ENCODE measurements around the gene CSMD2. TPM values are rescaled to one million over a fixed set of nuclear protein-coding genes. Genes with fewer than 3 reads are reported as not detected.

The CSMD2 gene
- total RNA-seq, 2 experiments from 2014 or later, result not detected

DNA sequence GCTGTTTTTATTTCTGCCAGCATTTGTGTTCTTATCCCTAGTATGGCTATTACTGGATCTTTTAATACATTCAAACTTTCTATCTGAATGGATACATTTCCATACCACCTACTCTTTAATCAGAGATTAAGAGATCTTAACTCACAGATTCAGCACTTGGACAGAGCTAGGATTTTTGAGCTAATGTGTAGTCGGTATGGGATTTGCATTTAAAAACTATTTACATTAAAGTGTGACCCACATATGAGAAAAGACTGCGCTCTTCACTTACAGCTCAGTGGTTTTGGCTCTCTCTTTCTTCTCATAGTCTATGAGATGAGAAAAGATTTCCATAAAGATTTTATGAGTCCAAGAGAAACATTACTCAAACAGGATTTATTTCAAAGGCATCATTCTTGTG is 284.7 kb downstream of the CSMD2 start:
- intact Hi-C loops (cut with micrococcal nuclease), result no loop called here
- Mint-ChIP-seq H3K36me3 (ENCODE audit: low read depth) (no peaks in the 10 kb centered on the region), H3K27me3 (ENCODE audit: low read depth) (peaks cover 41% of the 10 kb centered on the region), H3K4me3 (no peak overlapping the region), H3K4me1 (ENCODE audit: low read depth) (no peaks in the 10 kb centered on the region), H3K27ac (no peak overlapping the region), H3K9me3 (no peaks in the 10 kb centered on the region)
- CTCF ChIA-PET, result no interaction called here
- no peak for DNase-seq

DNA sequence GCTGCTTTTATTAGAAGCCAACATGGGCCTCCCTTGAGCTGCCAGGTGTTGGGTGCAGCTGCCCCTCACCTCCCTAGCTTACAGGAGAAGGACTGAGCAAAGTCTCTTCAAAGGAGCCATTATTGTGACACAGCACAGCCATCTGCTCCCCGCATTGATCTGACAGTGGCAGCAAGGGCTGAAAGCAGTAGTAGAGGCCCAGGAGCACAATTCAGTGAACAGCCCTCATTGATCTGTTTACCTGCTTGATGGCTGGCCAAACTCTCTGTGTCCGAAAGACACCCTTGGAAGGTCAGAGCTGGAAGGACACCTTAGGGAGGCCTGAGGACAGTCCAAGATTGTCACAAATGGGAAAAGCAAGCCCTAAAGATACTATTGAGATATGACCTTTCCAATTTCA is 286.6 kb downstream of the CSMD2 start:
- Mint-ChIP-seq H3K9me3 (no peaks in the 10 kb centered on the region), H3K27me3 (ENCODE audit: low read depth) (peaks cover 35% of the 10 kb centered on the region), H3K4me1 (ENCODE audit: low read depth) (no peaks in the 10 kb centered on the region), H3K27ac (no peak overlapping the region), H3K36me3 (ENCODE audit: low read depth) (no peaks in the 10 kb centered on the region), H3K4me3 (no peak overlapping the region)
- CTCF ChIA-PET, result interaction anchor here (0.7 kb wide), 1 partner anchor 93 kb away, joined by 3 read pairs; no protein-coding TSS in a partner anchor
- no peak for DNase-seq
- intact Hi-C loops (cut with micrococcal nuclease), result no loop called here

DNA sequence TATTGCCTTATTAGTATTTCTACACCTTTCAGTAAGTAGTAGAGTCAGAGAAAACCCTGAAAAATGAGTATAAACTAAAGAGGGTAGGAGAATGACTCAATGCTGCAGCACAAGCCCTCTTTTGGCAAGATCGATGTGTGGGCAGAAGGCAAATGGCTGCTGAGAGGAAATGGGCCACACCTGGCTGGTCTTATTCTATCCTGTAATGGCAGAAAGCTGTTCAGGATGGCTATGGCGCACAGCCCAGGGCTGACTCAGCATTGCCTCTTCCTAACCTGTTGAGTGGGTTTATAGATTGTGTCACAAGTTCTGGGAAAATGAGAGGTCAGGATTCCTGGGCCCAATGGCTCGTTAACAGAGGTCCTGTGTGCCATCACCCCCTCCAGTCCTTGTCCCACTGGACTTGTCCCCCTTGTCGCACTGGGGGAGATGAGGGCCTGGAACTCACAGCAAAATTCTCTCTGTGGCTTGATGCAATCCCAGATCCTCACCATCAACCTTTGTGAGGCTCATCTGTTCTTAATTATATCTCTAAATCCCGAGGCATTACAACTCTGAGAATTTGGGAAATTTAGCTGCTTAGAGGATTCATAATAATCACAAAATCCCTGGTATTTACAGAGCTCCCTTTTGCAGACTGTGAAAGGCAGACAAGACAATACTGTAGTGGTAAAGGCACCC is 287.9 kb downstream of the CSMD2 start:
- Mint-ChIP-seq H3K9me3 (peaks cover 1% of the 10 kb centered on the region), H3K4me1 (ENCODE audit: low read depth) (peaks cover 4% of the 10 kb centered on the region), H3K27ac (no peak overlapping the region), H3K4me3 (no peak overlapping the region), H3K36me3 (ENCODE audit: low read depth) (no peaks in the 10 kb centered on the region), H3K27me3 (ENCODE audit: low read depth) (peaks cover 36% of the 10 kb centered on the region)
- intact Hi-C loops (cut with micrococcal nuclease), result no loop called here
- CTCF ChIA-PET, result interaction anchor here (0.7 kb wide), 1 partner anchor 1055 kb away, joined by 3 read pairs; no protein-coding TSS in a partner anchor
- no peak for DNase-seq

DNA sequence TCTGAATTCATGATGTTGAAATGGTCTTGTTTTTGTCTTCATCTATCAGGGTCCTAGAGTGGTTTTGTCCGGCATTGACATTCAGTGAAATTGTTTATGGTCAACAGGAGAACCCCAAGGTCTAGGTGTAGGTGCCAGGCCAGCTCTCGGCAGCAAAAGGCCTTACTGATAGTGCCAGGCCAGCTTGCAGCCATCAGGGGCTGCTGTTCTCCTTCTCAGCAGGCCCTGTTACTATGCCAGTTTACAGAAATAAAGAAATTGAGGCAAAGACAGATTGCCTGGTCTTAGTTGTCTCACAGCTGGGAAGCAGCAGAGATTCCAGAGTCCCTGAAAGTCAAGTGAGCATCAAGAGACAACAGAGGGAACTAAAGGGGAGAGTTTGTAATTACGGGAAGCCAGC is 289.2 kb downstream of the CSMD2 start:
- peaks cover 1% of the 10 kb centered on the region for H3K9me3 Mint-ChIP-seq
- no peak for DNase-seq
- H3K4me1 Mint-ChIP-seq (ENCODE audit: low read depth), result peaks cover 4% of the 10 kb centered on the region
- no peak overlapping the region for H3K27ac Mint-ChIP-seq
- H3K27me3 Mint-ChIP-seq (ENCODE audit: low read depth), result peaks cover 29% of the 10 kb centered on the region
- H3K36me3 Mint-ChIP-seq (ENCODE audit: low read depth), result no peaks in the 10 kb centered on the region
- CTCF ChIA-PET, result no interaction called here
- no peak overlapping the region for H3K4me3 Mint-ChIP-seq
- intact Hi-C loops (cut with micrococcal nuclease), result no loop called here

DNA sequence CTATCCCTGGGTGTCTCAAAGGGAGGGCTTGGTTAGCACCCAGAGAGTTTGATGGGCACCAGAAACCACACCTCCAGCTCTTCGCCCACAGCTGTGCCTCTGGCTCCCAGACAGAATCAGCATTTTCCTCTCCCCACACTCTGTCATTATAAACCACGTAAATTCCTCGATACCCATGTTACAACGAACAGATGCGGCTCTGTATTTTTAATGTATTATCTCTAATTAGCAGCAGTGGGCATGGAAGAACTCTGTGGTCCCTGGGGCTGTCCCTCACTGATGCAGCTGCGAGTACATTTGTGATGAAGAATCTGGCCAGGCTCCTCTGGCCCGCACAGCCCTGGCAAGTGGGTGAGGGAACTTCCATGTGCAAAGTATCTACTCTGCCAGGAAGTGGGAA is 290.4 kb downstream of the CSMD2 start:
- CTCF ChIA-PET, result no interaction called here
- intact Hi-C loops (cut with micrococcal nuclease), result no loop called here
- Mint-ChIP-seq H3K4me1 (ENCODE audit: low read depth) (peaks cover 4% of the 10 kb centered on the region), H3K4me3 (no peak overlapping the region), H3K9me3 (peaks cover 1% of the 10 kb centered on the region), H3K27me3 (ENCODE audit: low read depth) (peaks cover 21% of the 10 kb centered on the region), H3K36me3 (ENCODE audit: low read depth) (no peaks in the 10 kb centered on the region), H3K27ac (no peak overlapping the region)
- DNase-seq, result no peak

DNA sequence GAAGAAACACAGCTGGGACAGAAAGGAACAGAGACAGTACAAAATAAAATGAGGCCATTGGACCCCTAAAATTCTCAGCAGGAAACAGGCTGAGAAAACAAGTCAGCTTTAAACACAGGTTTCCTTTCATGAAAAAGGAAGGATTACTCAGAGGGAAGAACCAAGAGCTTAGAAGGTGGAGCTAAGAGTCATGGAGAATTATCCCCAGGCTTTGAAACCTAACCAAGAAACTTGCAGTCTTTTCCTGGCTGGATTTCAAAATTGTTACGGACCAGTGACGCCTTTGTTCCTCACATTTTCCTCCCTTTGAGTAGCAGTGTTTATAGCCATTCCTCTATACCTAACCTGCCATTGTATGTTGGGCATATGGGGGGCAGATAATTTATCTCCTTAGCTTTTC is 292.3 kb downstream of the CSMD2 start:
- DNase-seq, result no peak
- no peak overlapping the region for H3K4me3 Mint-ChIP-seq
- H3K27ac Mint-ChIP-seq, result no peak overlapping the region
- H3K9me3 Mint-ChIP-seq, result peaks cover 1% of the 10 kb centered on the region
- H3K27me3 Mint-ChIP-seq (ENCODE audit: low read depth), result peaks cover 16% of the 10 kb centered on the region
- H3K4me1 Mint-ChIP-seq (ENCODE audit: low read depth), result peaks cover 4% of the 10 kb centered on the region
- intact Hi-C loops (cut with micrococcal nuclease), result no loop called here
- CTCF ChIA-PET, result interaction anchor here (0.7 to 1.5 kb wide), 2 partner anchors 10 to 139 kb away, joined by 3 to 4 read pairs; no protein-coding TSS in a partner anchor
- H3K36me3 Mint-ChIP-seq (ENCODE audit: low read depth), result no peaks in the 10 kb centered on the region

DNA sequence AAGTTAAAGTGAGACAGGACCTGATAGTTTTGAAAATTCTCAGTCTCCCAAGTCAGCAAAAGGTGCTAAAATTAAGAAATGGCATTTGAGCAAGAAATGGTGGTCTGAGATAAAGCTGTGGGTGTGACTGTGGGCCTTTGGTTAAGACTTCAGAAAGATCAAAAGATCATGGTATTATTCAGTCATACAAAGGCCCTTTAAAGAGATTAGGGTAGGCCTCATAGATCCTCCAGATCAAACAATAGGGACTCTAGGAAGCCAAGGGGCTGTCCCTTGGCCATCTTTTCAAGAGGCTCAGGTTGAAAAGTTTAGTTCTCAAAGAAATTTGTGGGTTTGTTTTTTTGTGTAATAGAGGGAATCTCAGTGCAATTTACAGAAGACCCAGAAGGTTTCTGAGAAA is 292.8 kb downstream of the CSMD2 start:
- Mint-ChIP-seq H3K36me3 (ENCODE audit: low read depth) (no peaks in the 10 kb centered on the region), H3K4me3 (no peak overlapping the region), H3K27ac (no peak overlapping the region), H3K9me3 (peaks cover 1% of the 10 kb centered on the region), H3K27me3 (ENCODE audit: low read depth) (peaks cover 15% of the 10 kb centered on the region), H3K4me1 (ENCODE audit: low read depth) (peaks cover 4% of the 10 kb centered on the region)
- intact Hi-C loops (cut with micrococcal nuclease), result no loop called here
- DNase-seq, result no peak
- CTCF ChIA-PET, result interaction anchor here (0.7 to 1.5 kb wide), 2 partner anchors 10 to 138 kb away, joined by 3 to 4 read pairs; no protein-coding TSS in a partner anchor

DNA sequence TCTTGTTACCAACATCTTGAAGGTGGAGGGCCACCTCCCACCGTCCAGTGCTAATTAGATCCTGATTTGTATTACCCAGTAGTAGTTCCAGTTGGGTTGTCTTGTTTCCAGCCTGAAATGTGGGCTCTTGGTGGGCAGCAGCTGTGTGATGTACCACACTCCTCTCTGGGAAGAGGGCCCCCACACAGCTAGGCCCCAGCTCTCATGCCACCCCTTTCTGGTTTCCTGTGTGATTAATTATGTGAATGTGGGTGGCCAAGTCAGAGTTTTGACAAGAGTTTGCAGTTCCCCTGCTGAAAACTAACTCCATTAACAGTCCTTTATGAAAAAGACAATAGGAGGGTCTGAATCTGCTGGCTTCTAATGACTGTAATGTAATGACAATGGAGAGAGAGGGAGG is 297.3 kb downstream of the CSMD2 start:
- peaks cover 1% of the 10 kb centered on the region for H3K9me3 Mint-ChIP-seq
- no peak for DNase-seq

DNA sequence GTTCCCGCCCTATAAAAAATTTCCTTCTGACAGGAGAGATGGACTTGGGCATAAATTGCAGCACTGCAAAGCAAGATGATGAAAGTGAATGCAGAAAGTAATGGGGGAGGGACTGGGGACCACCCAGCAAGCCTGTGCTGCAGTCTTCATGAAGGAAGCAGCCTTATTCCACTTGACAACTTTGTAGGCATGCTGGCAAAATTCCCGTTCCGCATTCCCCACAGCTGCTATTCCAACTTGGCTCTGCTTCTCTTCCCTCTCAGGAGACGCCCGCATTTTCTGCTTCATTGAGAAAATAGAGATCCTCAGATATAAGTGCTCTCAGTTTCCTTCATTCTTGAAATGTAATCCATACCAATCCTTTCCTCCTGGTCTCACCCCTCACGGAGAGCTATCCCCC is 298.7 kb downstream of the CSMD2 start:
- H3K27me3 Mint-ChIP-seq (ENCODE audit: low read depth), result peaks cover 28% of the 10 kb centered on the region
- CTCF ChIA-PET, result no interaction called here

More for the DNA sequence above, 297.3 kb downstream of the CSMD2 start:
- H3K36me3 Mint-ChIP-seq (ENCODE audit: low read depth), result no peaks in the 10 kb centered on the region
- H3K27me3 Mint-ChIP-seq (ENCODE audit: low read depth), result peaks cover 30% of the 10 kb centered on the region
- H3K4me1 Mint-ChIP-seq (ENCODE audit: low read depth), result peaks cover 3% of the 10 kb centered on the region
- no peak overlapping the region for H3K27ac Mint-ChIP-seq
- intact Hi-C loops (cut with micrococcal nuclease), result no loop called here
- H3K4me3 Mint-ChIP-seq, result no peak overlapping the region
- CTCF ChIA-PET, result no interaction called here

DNA sequence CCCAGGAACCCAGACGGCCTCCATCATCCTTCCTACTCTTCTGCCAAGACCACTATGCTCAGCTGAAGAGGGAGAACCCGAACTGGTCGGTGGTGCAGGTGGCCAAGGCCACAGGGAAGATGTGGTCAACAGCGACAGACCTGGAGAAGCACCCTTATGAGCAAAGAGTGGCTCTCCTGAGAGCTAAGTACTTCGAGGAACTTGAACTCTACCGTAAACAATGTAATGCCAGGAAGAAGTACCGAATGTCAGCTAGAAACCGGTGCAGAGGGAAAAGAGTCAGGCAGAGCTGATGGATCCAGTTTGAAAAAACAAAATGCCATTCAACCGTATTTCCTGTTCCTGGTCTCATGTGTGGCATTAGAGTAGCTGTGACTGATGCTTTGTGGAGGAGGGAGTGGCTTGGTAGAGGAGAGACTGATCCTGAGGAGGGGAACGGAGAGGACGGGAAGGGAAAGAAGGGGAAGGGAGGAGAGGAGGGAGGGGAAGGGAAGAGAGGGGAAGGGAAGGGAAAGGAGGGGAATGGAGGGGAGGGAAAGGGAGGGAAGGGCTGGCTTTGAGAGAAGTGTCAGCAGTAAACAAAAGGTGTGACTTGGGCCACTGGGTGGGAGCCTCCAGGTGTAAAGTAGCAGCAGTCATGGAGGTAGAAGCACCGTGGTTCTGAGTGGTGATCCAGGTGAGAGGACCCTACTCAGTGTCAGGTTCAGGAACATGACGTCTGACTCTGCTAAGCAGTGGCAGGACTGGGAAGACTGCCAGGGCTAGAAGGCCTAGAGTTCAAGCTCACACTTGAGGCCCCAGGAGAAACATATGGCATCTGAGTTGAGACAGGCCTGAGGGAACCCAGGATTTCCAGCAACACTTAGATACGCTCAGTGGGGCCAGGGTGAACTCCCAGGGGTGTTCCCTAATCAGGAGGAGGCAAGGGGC is 300.3 kb downstream of the CSMD2 start:
- intact Hi-C loops (cut with micrococcal nuclease), result no loop called here
- no peak overlapping the region for H3K27ac Mint-ChIP-seq

More for the DNA sequence above, 298.7 kb downstream of the CSMD2 start:
- H3K4me1 Mint-ChIP-seq (ENCODE audit: low read depth), result no peaks in the 10 kb centered on the region
- H3K27ac Mint-ChIP-seq, result no peak overlapping the region
- no peak overlapping the region for H3K4me3 Mint-ChIP-seq
- DNase-seq, result no peak
- no peaks in the 10 kb centered on the region for H3K36me3 Mint-ChIP-seq (ENCODE audit: low read depth)
- intact Hi-C loops (cut with micrococcal nuclease), result no loop called here
- H3K9me3 Mint-ChIP-seq, result no peaks in the 10 kb centered on the region

DNA sequence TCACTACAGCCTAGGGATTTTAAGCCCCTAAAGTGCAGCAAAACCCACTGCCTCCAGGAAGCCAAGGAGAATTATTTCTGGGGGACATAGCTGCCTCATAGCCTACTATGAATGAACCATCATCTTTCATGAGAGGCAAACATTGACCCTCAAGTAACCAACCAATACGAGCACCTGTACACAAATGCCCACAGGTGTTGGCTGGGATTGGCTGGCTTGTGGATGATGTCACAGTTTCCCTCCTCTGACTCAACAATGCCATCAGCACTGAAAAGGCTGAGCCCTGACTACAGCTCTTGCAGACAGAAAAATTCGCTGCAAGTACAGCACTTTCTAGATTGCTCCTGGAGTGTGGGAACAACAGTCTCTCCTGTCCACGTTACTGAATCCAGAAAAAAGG is 301.3 kb downstream of the CSMD2 start, which contains the start of gene HMGB4:
Gene HMGB4, plus strand, starts transcription at position 301 of the 400 bp plus-strand sequence. CDS start 113 bp downstream, outside the sequence.
- Mint-ChIP-seq H3K36me3 (ENCODE audit: low read depth) (no peaks in the 10 kb centered on the region), H3K9me3 (no peaks in the 10 kb centered on the region), H3K4me3 (no peak within 1 kb of the TSS), H3K27me3 (ENCODE audit: low read depth) (peaks cover 26% of the 10 kb centered on the region), H3K4me1 (ENCODE audit: low read depth) (no peaks in the 10 kb centered on the region), H3K27ac (no peak within 1 kb of the TSS)
- DNase-seq, result no peak
- intact Hi-C loops (cut with micrococcal nuclease), result no loop called here
- CTCF ChIA-PET, result no interaction called here

More for the DNA sequence above, 300.3 kb downstream of the CSMD2 start:
- no peak for DNase-seq
- H3K36me3 Mint-ChIP-seq (ENCODE audit: low read depth), result no peaks in the 10 kb centered on the region
- CTCF ChIA-PET, result no interaction called here
- H3K4me3 Mint-ChIP-seq, result no peak overlapping the region
- H3K9me3 Mint-ChIP-seq, result no peaks in the 10 kb centered on the region
- peaks cover 28% of the 10 kb centered on the region for H3K27me3 Mint-ChIP-seq (ENCODE audit: low read depth)
- no peaks in the 10 kb centered on the region for H3K4me1 Mint-ChIP-seq (ENCODE audit: low read depth)

DNA sequence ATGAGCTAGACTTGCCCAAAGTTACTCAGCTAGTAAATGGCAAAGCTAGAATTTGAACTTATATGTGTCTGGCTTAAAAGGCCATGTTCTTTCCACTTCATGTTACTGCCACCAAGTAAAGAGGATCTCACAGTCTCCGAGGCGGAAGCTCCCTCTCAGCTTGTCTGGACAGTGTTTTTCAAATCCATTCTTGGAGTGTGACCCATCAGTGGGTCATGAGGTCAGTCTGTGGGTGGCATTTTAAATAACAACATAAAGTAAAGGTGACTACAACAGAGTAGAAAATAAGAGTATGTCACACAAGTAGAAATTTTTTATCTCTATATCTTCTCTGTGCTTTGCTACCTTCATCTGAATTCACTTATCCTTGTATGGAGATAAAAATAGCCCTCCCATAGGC is 304.4 kb downstream of the CSMD2 start:
- no peaks in the 10 kb centered on the region for H3K36me3 Mint-ChIP-seq (ENCODE audit: low read depth)
- DNase-seq, result no peak
- no peak overlapping the region for H3K27ac Mint-ChIP-seq
- intact Hi-C loops (cut with micrococcal nuclease), result no loop called here
- peaks cover 19% of the 10 kb centered on the region for H3K27me3 Mint-ChIP-seq (ENCODE audit: low read depth)
- no peaks in the 10 kb centered on the region for H3K4me1 Mint-ChIP-seq (ENCODE audit: low read depth)
- H3K9me3 Mint-ChIP-seq, result no peaks in the 10 kb centered on the region
- CTCF ChIA-PET, result no interaction called here
- H3K4me3 Mint-ChIP-seq, result no peak overlapping the region
